Measurements from ENCODE around the gene CDIPT.

- TF ChIP-seq CTCF (IDR thresholded peaks at IDR 0.05; ENCODE audit: low read depth, low read length), result no peak
- TF ChIP-seq EZH2phosphoT487 (IDR thresholded peaks at IDR 0.05; ENCODE audit: low read depth), result no peak
Measured at GRCh38 chr16:29840240-29840639, 22.8 kb downstream of the CDIPT start.
